Breast epithelium (tissue), 4 donors: Measurements from ENCODE around the gene GAGE12H. TPM values are rescaled to one million over a fixed set of nuclear protein-coding genes. Genes with fewer than 3 reads are reported as not detected.
"Not testable (repeated sequence)": the region's sequence is repeated elsewhere in the genome, so short reads cannot be mapped to it uniquely, and the experiment has no call there.

Experiments used
- DNase-seq, 2 donors: peaks; one replicate each; pipeline ENCODE4 v3.0.0-alpha.2; 2019; ENCODE audit warnings: low spot score in 2 of 2
- H3K27ac ChIP-seq, 2 donors: fragments of 200-600 bp; sonication (generic) in 1 of 2; one replicate each; pipeline ENCODE4 v1.5.1; 2016 to 2019; ENCODE audit warnings: mild to moderate bottlenecking in 1 of 2
- H3K27me3 ChIP-seq, 2 donors: fragments of 200-600 bp; sonication (generic) in 1 of 2; one replicate each; pipeline versions ENCODE4 v1.5.1 to v1.6.0; 2017 to 2019; ENCODE audit warnings: control low read depth in 1 of 2, mild to moderate bottlenecking in 1 of 2
- H3K36me3 ChIP-seq: fragments of 200-600 bp; one replicate; pipeline ENCODE4 v1.5.1; 2019
- H3K4me1 ChIP-seq, 2 donors: fragments of 200-600 bp; sonication (generic); one replicate each; pipeline ENCODE4 v1.5.1; 2016 to 2019; ENCODE audit warnings: control low read depth in 1 of 2
- H3K4me3 ChIP-seq, 3 donors: fragments of 200-600 bp; sonication (generic); 1 replicate in 2 of 3; 2 replicates in 1 of 3; pipeline ENCODE4 v1.5.1; 2016 to 2019; ENCODE audit warnings: mild to moderate bottlenecking in 3 of 3, moderate library complexity in 2 of 3
- H3K9me3 ChIP-seq, 2 donors: fragments of 200-600 bp; sonication (generic) in 1 of 2; one replicate each; pipeline ENCODE4 v1.5.1; 2016 to 2019; ENCODE audit warnings: control low read depth in 1 of 2
- intact Hi-C: fragments of 100-400 bp; cut with DNase I; formaldehyde crosslinking; loops from one replicate; pipeline ENCODE4 v1.15.1; 2023; ENCODE audit warnings: low total_unique reads
- total RNA-seq, 3 donors: library from RNA; depleted of rRNA; stranded (reverse); fragments of >200 nt; gene quantifications; one replicate each; pipeline ENCODE4 v1.1.0, GENCODE V29; 2016

The GAGE12H gene, protein sequence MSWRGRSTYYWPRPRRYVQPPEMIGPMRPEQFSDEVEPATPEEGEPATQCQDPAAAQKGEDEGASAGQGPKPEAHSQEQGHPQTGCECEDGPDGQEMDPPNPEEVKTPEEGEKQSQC
- not detected for total RNA-seq

DNA sequence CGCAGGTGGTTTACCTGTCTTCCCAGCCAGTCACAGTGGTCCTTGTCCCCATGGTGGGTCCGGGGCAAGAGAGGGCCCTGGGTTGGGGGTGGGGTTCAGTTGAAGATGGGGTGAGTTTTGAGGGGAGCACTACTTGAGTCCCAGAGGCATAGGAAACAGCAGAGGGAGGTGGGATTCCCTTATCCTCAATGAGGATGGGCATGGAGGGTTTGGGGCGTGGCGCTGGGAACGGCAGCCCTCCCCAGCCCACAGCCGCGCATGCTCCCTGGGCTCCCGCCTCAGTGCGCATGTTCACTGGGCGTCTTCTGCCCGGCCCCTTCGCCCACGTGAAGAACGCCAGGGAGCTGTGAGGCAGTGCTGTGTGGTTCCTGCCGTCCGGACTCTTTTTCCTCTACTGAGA, at the start of gene GAGE12H:
GAGE12H (plus strand) TSS at position 301 of the 400 bp plus-strand sequence. CDS start 1,155 bp downstream, outside the sequence.
- intact Hi-C loops, H3K9me3 ChIP-seq, H3K4me3 ChIP-seq, H3K27ac ChIP-seq, DNase-seq, H3K36me3 ChIP-seq, H3K27me3 ChIP-seq, H3K4me1 ChIP-seq: not testable (repeated sequence)

DNA sequence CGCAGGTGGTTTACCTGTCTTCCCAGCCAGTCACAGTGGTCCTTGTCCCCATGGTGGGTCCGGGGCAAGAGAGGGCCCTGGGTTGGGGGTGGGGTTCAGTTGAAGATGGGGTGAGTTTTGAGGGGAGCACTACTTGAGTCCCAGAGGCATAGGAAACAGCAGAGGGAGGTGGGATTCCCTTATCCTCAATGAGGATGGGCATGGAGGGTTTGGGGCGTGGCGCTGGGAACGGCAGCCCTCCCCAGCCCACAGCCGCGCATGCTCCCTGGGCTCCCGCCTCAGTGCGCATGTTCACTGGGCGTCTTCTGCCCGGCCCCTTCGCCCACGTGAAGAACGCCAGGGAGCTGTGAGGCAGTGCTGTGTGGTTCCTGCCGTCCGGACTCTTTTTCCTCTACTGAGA, 47.9 kb upstream of the GAGE12H start, which contains the start of gene GAGE12C:
GAGE12C (plus strand) TSS at position 301 of the 400 bp plus-strand sequence. CDS start 1,155 bp downstream, outside the sequence.
- H3K27ac ChIP-seq, H3K27me3 ChIP-seq, DNase-seq, H3K9me3 ChIP-seq, H3K4me3 ChIP-seq, H3K36me3 ChIP-seq, H3K4me1 ChIP-seq, intact Hi-C loops: not testable (repeated sequence)

DNA sequence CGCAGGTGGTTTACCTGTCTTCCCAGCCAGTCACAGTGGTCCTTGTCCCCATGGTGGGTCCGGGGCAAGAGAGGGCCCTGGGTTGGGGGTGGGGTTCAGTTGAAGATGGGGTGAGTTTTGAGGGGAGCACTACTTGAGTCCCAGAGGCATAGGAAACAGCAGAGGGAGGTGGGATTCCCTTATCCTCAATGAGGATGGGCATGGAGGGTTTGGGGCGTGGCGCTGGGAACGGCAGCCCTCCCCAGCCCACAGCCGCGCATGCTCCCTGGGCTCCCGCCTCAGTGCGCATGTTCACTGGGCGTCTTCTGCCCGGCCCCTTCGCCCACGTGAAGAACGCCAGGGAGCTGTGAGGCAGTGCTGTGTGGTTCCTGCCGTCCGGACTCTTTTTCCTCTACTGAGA, 38.3 kb upstream of the GAGE12H start, which contains the start of gene GAGE12D:
GAGE12D (plus strand) TSS at position 301 of the 400 bp plus-strand sequence. CDS start 1,155 bp downstream, outside the sequence.
- intact Hi-C loops, H3K27me3 ChIP-seq, H3K9me3 ChIP-seq, H3K36me3 ChIP-seq, H3K4me1 ChIP-seq, H3K4me3 ChIP-seq, DNase-seq, H3K27ac ChIP-seq: not testable (repeated sequence)

DNA sequence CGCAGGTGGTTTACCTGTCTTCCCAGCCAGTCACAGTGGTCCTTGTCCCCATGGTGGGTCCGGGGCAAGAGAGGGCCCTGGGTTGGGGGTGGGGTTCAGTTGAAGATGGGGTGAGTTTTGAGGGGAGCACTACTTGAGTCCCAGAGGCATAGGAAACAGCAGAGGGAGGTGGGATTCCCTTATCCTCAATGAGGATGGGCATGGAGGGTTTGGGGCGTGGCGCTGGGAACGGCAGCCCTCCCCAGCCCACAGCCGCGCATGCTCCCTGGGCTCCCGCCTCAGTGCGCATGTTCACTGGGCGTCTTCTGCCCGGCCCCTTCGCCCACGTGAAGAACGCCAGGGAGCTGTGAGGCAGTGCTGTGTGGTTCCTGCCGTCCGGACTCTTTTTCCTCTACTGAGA, 28.8 kb upstream of the GAGE12H start, which contains the start of gene GAGE12E:
GAGE12E (plus strand) TSS at position 301 of the 400 bp plus-strand sequence. CDS start 1,155 bp downstream, outside the sequence.
- H3K4me3 ChIP-seq, H3K4me1 ChIP-seq, H3K27ac ChIP-seq, H3K27me3 ChIP-seq, H3K36me3 ChIP-seq, intact Hi-C loops, H3K9me3 ChIP-seq, DNase-seq: not testable (repeated sequence)

DNA sequence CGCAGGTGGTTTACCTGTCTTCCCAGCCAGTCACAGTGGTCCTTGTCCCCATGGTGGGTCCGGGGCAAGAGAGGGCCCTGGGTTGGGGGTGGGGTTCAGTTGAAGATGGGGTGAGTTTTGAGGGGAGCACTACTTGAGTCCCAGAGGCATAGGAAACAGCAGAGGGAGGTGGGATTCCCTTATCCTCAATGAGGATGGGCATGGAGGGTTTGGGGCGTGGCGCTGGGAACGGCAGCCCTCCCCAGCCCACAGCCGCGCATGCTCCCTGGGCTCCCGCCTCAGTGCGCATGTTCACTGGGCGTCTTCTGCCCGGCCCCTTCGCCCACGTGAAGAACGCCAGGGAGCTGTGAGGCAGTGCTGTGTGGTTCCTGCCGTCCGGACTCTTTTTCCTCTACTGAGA, 19.2 kb upstream of the GAGE12H start, which contains the start of gene GAGE12F:
GAGE12F (plus strand) TSS at position 301 of the 400 bp plus-strand sequence. CDS start 1,155 bp downstream, outside the sequence.
- DNase-seq, H3K36me3 ChIP-seq, H3K4me1 ChIP-seq, H3K4me3 ChIP-seq, H3K27ac ChIP-seq, H3K27me3 ChIP-seq, intact Hi-C loops, H3K9me3 ChIP-seq: not testable (repeated sequence)

DNA sequence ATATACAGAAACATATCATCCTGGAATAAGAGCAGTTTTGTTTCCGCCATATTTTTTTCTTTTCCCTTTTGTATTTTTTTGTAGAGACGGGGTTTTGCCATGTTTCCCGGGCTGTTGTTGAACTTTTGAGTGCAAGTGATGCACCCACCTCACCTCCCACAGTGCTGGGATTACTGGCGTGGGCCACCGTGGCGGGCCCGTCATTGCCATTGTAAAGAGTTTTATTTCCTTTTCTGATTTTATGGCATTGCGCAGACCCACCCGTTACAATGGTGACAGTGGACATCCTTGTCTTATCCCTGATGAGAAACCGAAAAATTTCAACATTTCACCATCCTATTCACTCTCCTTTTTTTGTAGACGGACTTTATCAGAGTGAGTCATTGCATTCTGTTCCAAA, 11.0 kb upstream of the GAGE12H start:
- DNase-seq = peak in 1 of 2 donors; percentile 16
- not testable (repeated sequence) for H3K36me3 ChIP-seq

DNA sequence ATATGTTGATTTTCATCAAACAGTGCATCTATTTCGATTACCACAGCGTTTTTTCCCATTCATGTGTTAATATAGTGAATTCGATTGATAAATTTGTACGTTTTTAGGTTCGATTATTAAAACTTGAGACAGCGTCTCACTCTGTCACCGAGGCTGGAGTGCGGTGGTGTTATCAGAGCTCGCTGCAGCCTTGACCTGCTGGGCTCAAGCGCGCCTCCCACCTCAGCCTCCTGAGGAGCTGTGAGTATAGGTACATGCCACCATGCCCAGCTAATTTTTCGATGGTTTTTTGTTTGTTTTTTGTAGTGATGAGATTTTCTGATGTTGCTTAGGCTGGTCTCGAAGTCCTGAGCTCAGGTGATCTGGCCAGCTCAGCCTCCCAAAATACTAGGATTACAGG, 10.6 kb upstream of the GAGE12H start:
- H3K27ac ChIP-seq, H3K36me3 ChIP-seq, H3K4me3 ChIP-seq, H3K4me1 ChIP-seq, H3K9me3 ChIP-seq, intact Hi-C loops, DNase-seq, H3K27me3 ChIP-seq: not testable (repeated sequence)

More for the DNA sequence above, 11.0 kb upstream of the GAGE12H start:
- intact Hi-C loops, H3K4me3 ChIP-seq, H3K9me3 ChIP-seq, H3K27me3 ChIP-seq, H3K4me1 ChIP-seq, H3K27ac ChIP-seq: not testable (repeated sequence)

DNA sequence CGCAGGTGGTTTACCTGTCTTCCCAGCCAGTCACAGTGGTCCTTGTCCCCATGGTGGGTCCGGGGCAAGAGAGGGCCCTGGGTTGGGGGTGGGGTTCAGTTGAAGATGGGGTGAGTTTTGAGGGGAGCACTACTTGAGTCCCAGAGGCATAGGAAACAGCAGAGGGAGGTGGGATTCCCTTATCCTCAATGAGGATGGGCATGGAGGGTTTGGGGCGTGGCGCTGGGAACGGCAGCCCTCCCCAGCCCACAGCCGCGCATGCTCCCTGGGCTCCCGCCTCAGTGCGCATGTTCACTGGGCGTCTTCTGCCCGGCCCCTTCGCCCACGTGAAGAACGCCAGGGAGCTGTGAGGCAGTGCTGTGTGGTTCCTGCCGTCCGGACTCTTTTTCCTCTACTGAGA, 9.6 kb upstream of the GAGE12H start, which contains the start of gene GAGE12G:
GAGE12G (plus strand) TSS at position 301 of the 400 bp plus-strand sequence. CDS start 1,155 bp downstream, outside the sequence.
- H3K36me3 ChIP-seq, H3K27ac ChIP-seq, H3K4me1 ChIP-seq, DNase-seq, H3K27me3 ChIP-seq, intact Hi-C loops, H3K4me3 ChIP-seq, H3K9me3 ChIP-seq: not testable (repeated sequence)

DNA sequence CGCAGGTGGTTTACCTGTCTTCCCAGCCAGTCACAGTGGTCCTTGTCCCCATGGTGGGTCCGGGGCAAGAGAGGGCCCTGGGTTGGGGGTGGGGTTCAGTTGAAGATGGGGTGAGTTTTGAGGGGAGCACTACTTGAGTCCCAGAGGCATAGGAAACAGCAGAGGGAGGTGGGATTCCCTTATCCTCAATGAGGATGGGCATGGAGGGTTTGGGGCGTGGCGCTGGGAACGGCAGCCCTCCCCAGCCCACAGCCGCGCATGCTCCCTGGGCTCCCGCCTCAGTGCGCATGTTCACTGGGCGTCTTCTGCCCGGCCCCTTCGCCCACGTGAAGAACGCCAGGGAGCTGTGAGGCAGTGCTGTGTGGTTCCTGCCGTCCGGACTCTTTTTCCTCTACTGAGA, 9.4 kb downstream of the GAGE12H start, which contains the start of gene GAGE2A:
GAGE2A (plus strand) TSS at position 301 of the 400 bp plus-strand sequence. CDS start 1,155 bp downstream, outside the sequence.
- H3K27ac ChIP-seq, H3K36me3 ChIP-seq, H3K4me3 ChIP-seq, H3K4me1 ChIP-seq, H3K9me3 ChIP-seq, intact Hi-C loops, H3K27me3 ChIP-seq, DNase-seq: not testable (repeated sequence)

DNA sequence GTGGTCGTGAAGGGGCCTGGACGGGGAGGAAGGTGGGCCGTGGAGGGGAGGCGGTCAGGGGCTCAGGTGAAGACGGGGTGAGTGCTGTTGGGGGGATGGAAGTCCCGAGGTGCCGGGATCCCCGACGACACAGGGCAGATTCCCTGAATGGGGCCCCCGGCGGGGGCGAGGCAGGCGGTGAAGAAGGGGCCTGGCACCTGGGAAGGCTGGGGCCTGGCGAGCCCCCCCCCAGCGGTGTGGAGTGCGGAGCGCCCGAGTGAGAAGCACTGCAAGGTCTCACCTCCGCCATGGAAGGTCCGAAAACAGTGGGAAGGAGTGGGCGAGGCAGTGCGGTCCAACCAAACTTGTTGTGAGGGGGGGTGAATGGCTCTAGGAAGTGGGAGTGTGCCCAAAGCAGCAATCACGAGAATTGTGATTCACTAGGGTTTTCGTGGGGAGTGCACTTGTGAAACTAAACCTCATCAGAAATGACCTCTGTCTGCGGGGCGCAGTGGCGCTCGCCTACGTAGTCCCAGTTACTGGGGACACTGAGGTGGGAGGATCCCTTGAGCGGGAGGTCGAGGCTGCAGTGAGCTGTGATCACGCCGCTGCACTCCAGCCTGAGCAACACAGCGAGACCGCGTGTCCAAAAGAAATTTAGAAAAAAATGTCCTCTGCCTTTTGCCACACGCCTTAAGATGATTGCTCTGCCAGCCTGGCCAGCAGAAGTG, 10.2 kb downstream of the GAGE12H start:
- H3K9me3 ChIP-seq = not testable (repeated sequence)

DNA sequence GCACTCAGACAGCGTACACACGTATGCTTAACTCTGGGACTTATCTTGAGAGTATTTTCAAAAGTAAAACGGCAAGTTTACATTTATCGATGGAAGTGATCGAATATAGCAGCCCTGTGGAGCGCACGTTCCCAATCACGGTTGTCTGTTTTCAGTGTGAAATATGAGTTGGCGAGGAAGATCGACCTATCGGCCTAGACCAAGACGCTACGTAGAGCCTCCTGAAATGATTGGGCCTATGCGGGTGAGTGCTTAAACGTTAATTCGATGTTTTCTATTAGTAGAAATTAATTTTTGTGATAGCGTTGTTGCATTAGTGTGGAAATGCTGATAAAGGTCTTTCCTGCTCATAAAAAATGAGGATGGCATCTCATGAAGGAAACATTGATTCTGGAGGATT, 10.7 kb downstream of the GAGE12H start:
- H3K4me3 ChIP-seq, H3K9me3 ChIP-seq, H3K36me3 ChIP-seq, H3K27me3 ChIP-seq, H3K27ac ChIP-seq, H3K4me1 ChIP-seq, intact Hi-C loops, DNase-seq: not testable (repeated sequence)

More for the DNA sequence above, 10.2 kb downstream of the GAGE12H start:
- H3K27ac ChIP-seq, H3K4me3 ChIP-seq, H3K4me1 ChIP-seq, H3K27me3 ChIP-seq, H3K36me3 ChIP-seq, intact Hi-C loops: not testable (repeated sequence)
- peak in 1 of 2 donors; percentile 48 for DNase-seq

DNA sequence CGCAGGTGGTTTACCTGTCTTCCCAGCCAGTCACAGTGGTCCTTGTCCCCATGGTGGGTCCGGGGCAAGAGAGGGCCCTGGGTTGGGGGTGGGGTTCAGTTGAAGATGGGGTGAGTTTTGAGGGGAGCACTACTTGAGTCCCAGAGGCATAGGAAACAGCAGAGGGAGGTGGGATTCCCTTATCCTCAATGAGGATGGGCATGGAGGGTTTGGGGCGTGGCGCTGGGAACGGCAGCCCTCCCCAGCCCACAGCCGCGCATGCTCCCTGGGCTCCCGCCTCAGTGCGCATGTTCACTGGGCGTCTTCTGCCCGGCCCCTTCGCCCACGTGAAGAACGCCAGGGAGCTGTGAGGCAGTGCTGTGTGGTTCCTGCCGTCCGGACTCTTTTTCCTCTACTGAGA, 19.0 kb downstream of the GAGE12H start, which contains the start of gene GAGE1:
GAGE1 (plus strand) TSS at position 301 of the 400 bp plus-strand sequence. CDS start 1,155 bp downstream, outside the sequence.
- H3K27me3 ChIP-seq, H3K27ac ChIP-seq, H3K9me3 ChIP-seq, H3K36me3 ChIP-seq, H3K4me3 ChIP-seq, H3K4me1 ChIP-seq, intact Hi-C loops, DNase-seq: not testable (repeated sequence)
